Prostate gland (tissue), 2 donors: Measurements from ENCODE around the gene DLG2.

Experiments used
- POLR2AphosphoS5 ChIP-seq: sonication (generic); formaldehyde crosslinking; IDR thresholded peaks from one replicate; pipeline ENCODE4 v1.6.1; 2017; ENCODE audit warnings: antibody characterized with exemption
- TF ChIP-seq, protein P1 (sequence below), 4 experiments: fragments of 200-600 bp in 2 of 4; fragments of 450-650 bp in 2 of 4; sonication (generic) in 2 of 4; IDR thresholded peaks; 1 replicate in 3 of 4; 2 replicates in 1 of 4; pipeline ENCODE4 v1.5.1; 2016 to 2019; ENCODE audit warnings: antibody characterized with exemption in 4 of 4, mild to moderate bottlenecking in 2 of 4, moderate library complexity in 2 of 4

- TF ChIP-seq POLR2AphosphoS5 = no peak
- TF ChIP-seq, protein P1, sequence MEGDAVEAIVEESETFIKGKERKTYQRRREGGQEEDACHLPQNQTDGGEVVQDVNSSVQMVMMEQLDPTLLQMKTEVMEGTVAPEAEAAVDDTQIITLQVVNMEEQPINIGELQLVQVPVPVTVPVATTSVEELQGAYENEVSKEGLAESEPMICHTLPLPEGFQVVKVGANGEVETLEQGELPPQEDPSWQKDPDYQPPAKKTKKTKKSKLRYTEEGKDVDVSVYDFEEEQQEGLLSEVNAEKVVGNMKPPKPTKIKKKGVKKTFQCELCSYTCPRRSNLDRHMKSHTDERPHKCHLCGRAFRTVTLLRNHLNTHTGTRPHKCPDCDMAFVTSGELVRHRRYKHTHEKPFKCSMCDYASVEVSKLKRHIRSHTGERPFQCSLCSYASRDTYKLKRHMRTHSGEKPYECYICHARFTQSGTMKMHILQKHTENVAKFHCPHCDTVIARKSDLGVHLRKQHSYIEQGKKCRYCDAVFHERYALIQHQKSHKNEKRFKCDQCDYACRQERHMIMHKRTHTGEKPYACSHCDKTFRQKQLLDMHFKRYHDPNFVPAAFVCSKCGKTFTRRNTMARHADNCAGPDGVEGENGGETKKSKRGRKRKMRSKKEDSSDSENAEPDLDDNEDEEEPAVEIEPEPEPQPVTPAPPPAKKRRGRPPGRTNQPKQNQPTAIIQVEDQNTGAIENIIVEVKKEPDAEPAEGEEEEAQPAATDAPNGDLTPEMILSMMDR (IDR thresholded peaks at IDR 0.05) = no peak
These were observed 1281.5 kb downstream of the DLG2 start for GRCh38 chr11:84345597-84345996.
